HFF-Myc (cell line): ENCODE measurements around the gene RASGRF1.

Experiments
- DNase-seq: peaks from one replicate; pipeline ENCODE4 v3.0.0-alpha.2; 2011; ENCODE audit warnings: low read depth; ENCODE audit errors: extremely low read depth
- H3K4me3 ChIP-seq: replicated peaks from 2 replicates; pipeline ENCODE4 v1.5.1; 2011; ENCODE audit warnings: low read depth, mild to moderate bottlenecking, control low read depth, low read length
- CTCF ChIP-seq: IDR thresholded peaks from 2 replicates; pipeline ENCODE4 v1.5.1; 2012; ENCODE audit warnings: mild to moderate bottlenecking, low read depth, low read length, control low read depth; ENCODE audit errors: missing control alignments

The RASGRF1 gene

GRCh38 chr15:79082363-79083070 is 8.1 kb downstream of the RASGRF1 start:
- DNase-seq: no peak
- TF ChIP-seq CTCF: no peak
- no peak overlapping the region for H3K4me3 ChIP-seq

GRCh38 chr15:79078763-79079410 is 11.7 kb downstream of the RASGRF1 start:
- H3K4me3 ChIP-seq: no peak overlapping the region
- TF ChIP-seq CTCF: no peak
- DNase-seq: no peak

GRCh38 chr15:79078003-79078402 is 12.6 kb downstream of the RASGRF1 start:
- no peak for DNase-seq
- no peak overlapping the region for H3K4me3 ChIP-seq
- TF ChIP-seq CTCF: no peak

GRCh38 chr15:79076661-79077060 is 13.9 kb downstream of the RASGRF1 start:
- no peak overlapping the region for H3K4me3 ChIP-seq
- no peak for TF ChIP-seq CTCF
- no peak for DNase-seq

- DNase-seq: no peak
- H3K4me3 ChIP-seq: no peak overlapping the region
- TF ChIP-seq CTCF: no peak
These were observed 15.3 kb downstream of the RASGRF1 start for GRCh38 chr15:79075256-79075655.

GRCh38 chr15:79073336-79073735 is 17.2 kb downstream of the RASGRF1 start:
- DNase-seq: no peak
- no peak overlapping the region for H3K4me3 ChIP-seq
- TF ChIP-seq CTCF: no peak

GRCh38 chr15:79071901-79072300 is 18.7 kb downstream of the RASGRF1 start:
- no peak for DNase-seq
- no peak overlapping the region for H3K4me3 ChIP-seq
- TF ChIP-seq CTCF: no peak
